Activated CD4-positive, alpha-beta T cell treated with anti-CD3 and anti-CD28 coated beads for 36 hours (primary cell): ENCODE results near the gene MAPK4. TPM values are rescaled to one million over a fixed set of nuclear protein-coding genes. Genes with fewer than 3 reads are reported as not detected.
"Not testable (repeated sequence)": the region's sequence is repeated elsewhere in the genome, so short reads cannot be mapped to it uniquely, and the experiment has no call there.

Source experiments
- ATAC-seq: fragments of 200-7000 bp; cut with Tn5 transposase; one replicate; pipeline ENCODE4 v1.10.0; 2021; ENCODE audit warnings: mild to moderate bottlenecking, moderate library complexity
- CTCF ChIA-PET: fragments of 350-600 bp; sonication (Branson Sonifier 250); formaldehyde crosslinking; loops from one replicate; lab custom pipeline; 2021; ENCODE audit warnings: antibody characterized with exemption; lab: Charles Lee
- POLR2A ChIA-PET: fragments of 350-600 bp; sonication (Branson Sonifier 250); formaldehyde crosslinking; loops from one replicate; lab custom pipeline; 2021; ENCODE audit warnings: antibody characterized with exemption, inconsistent platforms; lab: Charles Lee
- DNase-seq: peaks from one replicate; pipeline ENCODE4 v3.0.0-alpha.2; 2020
- H3K27ac Mint-ChIP-seq: one replicate; pipeline ENCODE4 v1.8.0; 2021; ENCODE audit warnings: mixed read lengths
- H3K27me3 Mint-ChIP-seq: one replicate; pipeline ENCODE4 v1.8.0; 2021; ENCODE audit warnings: mixed read lengths
- H3K36me3 Mint-ChIP-seq: one replicate; pipeline ENCODE4 v1.8.0; 2021; ENCODE audit warnings: low read depth, mixed read lengths
- H3K4me1 Mint-ChIP-seq: one replicate; pipeline ENCODE4 v1.8.0; 2021; ENCODE audit warnings: mixed read lengths
- H3K4me3 Mint-ChIP-seq: one replicate; pipeline ENCODE4 v1.8.0; 2021; ENCODE audit warnings: mild to moderate bottlenecking, moderate library complexity, mixed read lengths
- H3K9me3 Mint-ChIP-seq: one replicate; pipeline ENCODE4 v1.8.0; 2021; ENCODE audit warnings: low read depth, mixed read lengths
- intact Hi-C, 2 experiments: fragments of 100-400 bp; cut with DNase I in 1 of 2; cut with micrococcal nuclease in 1 of 2; formaldehyde crosslinking; loops; one replicate each; pipeline versions ENCODE4 v1.14.2 to v1.15.1; 2022 to 2024; cut with DNase I, micrococcal nuclease
- total RNA-seq, 2 experiments: library from RNA; stranded (reverse); gene quantifications; one replicate each; pipeline ENCODE4 v1.2.3, GENCODE V29; 2021

Gene MAPK4
- total RNA-seq, 2 experiments from 2014 or later: not detected

GRCh38 chr18:50696436-50696835 lies 136.5 kb downstream of the MAPK4 start:
- Mint-ChIP-seq H3K9me3 (no peaks in the 10 kb centered on the region), H3K36me3 (no peaks in the 10 kb centered on the region), H3K4me1 (no peaks in the 10 kb centered on the region), H3K27me3 (peaks cover 4% of the 10 kb centered on the region), H3K27ac (no peak overlapping the region), H3K4me3 (no peak overlapping the region)
- CTCF ChIA-PET: no interaction called here
- POLR2A ChIA-PET: no interaction called here
- intact Hi-C loops: no loop called here
- ATAC-seq (no peak), DNase-seq (no peak)

- ChIA-PET CTCF (no interaction called here), POLR2A (no interaction called here)
- DNase-seq (no peak), ATAC-seq (no peak)
- intact Hi-C loops: no loop called here
- H3K4me3 Mint-ChIP-seq: no peak overlapping the region
- H3K9me3 Mint-ChIP-seq: no peaks in the 10 kb centered on the region
- no peaks in the 10 kb centered on the region for H3K4me1 Mint-ChIP-seq
- no peak overlapping the region for H3K27ac Mint-ChIP-seq
- H3K27me3 Mint-ChIP-seq: peaks cover 4% of the 10 kb centered on the region
- H3K36me3 Mint-ChIP-seq: no peaks in the 10 kb centered on the region
Observed at GRCh38 chr18:50696929-50697328, 137.0 kb downstream of the MAPK4 start.

- no peak overlapping the region for H3K27ac Mint-ChIP-seq
Observed at GRCh38 chr18:50697509-50697908, 137.6 kb downstream of the MAPK4 start.

GRCh38 chr18:50700245-50701165 lies 140.6 kb downstream of the MAPK4 start:
- ATAC-seq: no peak
- Mint-ChIP-seq H3K27ac (no peak overlapping the region), H3K36me3 (no peaks in the 10 kb centered on the region), H3K4me3 (no peak overlapping the region), H3K27me3 (peaks cover 2% of the 10 kb centered on the region), H3K4me1 (no peaks in the 10 kb centered on the region), H3K9me3 (no peaks in the 10 kb centered on the region)
- POLR2A ChIA-PET: no interaction called here
- no peak for DNase-seq
- CTCF ChIA-PET: no interaction called here
- intact Hi-C loops: no loop called here

More at GRCh38 chr18:50697509-50697908, 137.6 kb downstream of the MAPK4 start:
- no peaks in the 10 kb centered on the region for H3K9me3 Mint-ChIP-seq
- CTCF ChIA-PET: no interaction called here
- H3K4me1 Mint-ChIP-seq: no peaks in the 10 kb centered on the region
- intact Hi-C loops: no loop called here
- no peak overlapping the region for H3K4me3 Mint-ChIP-seq
- peaks cover 4% of the 10 kb centered on the region for H3K27me3 Mint-ChIP-seq
- POLR2A ChIA-PET: no interaction called here
- DNase-seq (no peak), ATAC-seq (no peak)
- H3K36me3 Mint-ChIP-seq: no peaks in the 10 kb centered on the region

GRCh38 chr18:50704357-50704940 lies 144.6 kb downstream of the MAPK4 start:
- H3K9me3 Mint-ChIP-seq: no peaks in the 10 kb centered on the region
- no peak for DNase-seq

GRCh38 chr18:50706199-50706598 lies 146.3 kb downstream of the MAPK4 start:
- H3K36me3 Mint-ChIP-seq: no peaks in the 10 kb centered on the region
- H3K4me3 Mint-ChIP-seq: no peak overlapping the region
- no peak for DNase-seq
- intact Hi-C loops: no loop called here
- ChIA-PET CTCF (no interaction called here), POLR2A (no interaction called here)
- H3K27ac Mint-ChIP-seq: no peak overlapping the region
- no peak for ATAC-seq
- no peaks in the 10 kb centered on the region for H3K4me1 Mint-ChIP-seq
- H3K9me3 Mint-ChIP-seq: no peaks in the 10 kb centered on the region
- H3K27me3 Mint-ChIP-seq: peaks cover 3% of the 10 kb centered on the region

More at GRCh38 chr18:50704357-50704940, 144.6 kb downstream of the MAPK4 start:
- ChIA-PET POLR2A (no interaction called here), CTCF (no interaction called here)
- H3K4me3 Mint-ChIP-seq: no peak overlapping the region
- H3K27me3 Mint-ChIP-seq: peaks cover 5% of the 10 kb centered on the region
- H3K27ac Mint-ChIP-seq: no peak overlapping the region
- ATAC-seq: no peak
- H3K4me1 Mint-ChIP-seq: no peaks in the 10 kb centered on the region
- no peaks in the 10 kb centered on the region for H3K36me3 Mint-ChIP-seq
- intact Hi-C loops: no loop called here

GRCh38 chr18:50706651-50707050 lies 146.8 kb downstream of the MAPK4 start:
- intact Hi-C loops: no loop called here
- no peak for DNase-seq
- no peak for ATAC-seq
- no peaks in the 10 kb centered on the region for H3K9me3 Mint-ChIP-seq
- ChIA-PET POLR2A (no interaction called here), CTCF (no interaction called here)
- no peaks in the 10 kb centered on the region for H3K36me3 Mint-ChIP-seq
- no peak overlapping the region for H3K4me3 Mint-ChIP-seq
- H3K27me3 Mint-ChIP-seq: peaks cover 3% of the 10 kb centered on the region
- H3K27ac Mint-ChIP-seq: no peak overlapping the region
- no peaks in the 10 kb centered on the region for H3K4me1 Mint-ChIP-seq

GRCh38 chr18:50707297-50707696 lies 147.4 kb downstream of the MAPK4 start:
- H3K27me3 Mint-ChIP-seq, H3K27ac Mint-ChIP-seq, H3K36me3 Mint-ChIP-seq, CTCF ChIA-PET, ATAC-seq, DNase-seq, H3K4me3 Mint-ChIP-seq, intact Hi-C loops, H3K4me1 Mint-ChIP-seq, H3K9me3 Mint-ChIP-seq, POLR2A ChIA-PET: not testable (repeated sequence)

- CTCF ChIA-PET: no interaction called here
- ATAC-seq (no peak), DNase-seq (no peak)
- peaks cover 3% of the 10 kb centered on the region for H3K27me3 Mint-ChIP-seq
- POLR2A ChIA-PET: no interaction called here
- no peak overlapping the region for H3K4me3 Mint-ChIP-seq
- intact Hi-C loops: no loop called here
- no peaks in the 10 kb centered on the region for H3K36me3 Mint-ChIP-seq
- H3K27ac Mint-ChIP-seq: no peak overlapping the region
- no peaks in the 10 kb centered on the region for H3K9me3 Mint-ChIP-seq
- no peaks in the 10 kb centered on the region for H3K4me1 Mint-ChIP-seq
Observed at GRCh38 chr18:50707855-50708469, 148.1 kb downstream of the MAPK4 start.

- no peak overlapping the region for H3K27ac Mint-ChIP-seq
- peaks cover 3% of the 10 kb centered on the region for H3K27me3 Mint-ChIP-seq
- intact Hi-C loops: no loop called here
- ATAC-seq (no peak), DNase-seq (no peak)
- ChIA-PET CTCF (no interaction called here), POLR2A (no interaction called here)
- no peak overlapping the region for H3K4me3 Mint-ChIP-seq
- H3K9me3 Mint-ChIP-seq: no peaks in the 10 kb centered on the region
- H3K4me1 Mint-ChIP-seq: no peaks in the 10 kb centered on the region
- H3K36me3 Mint-ChIP-seq: no peaks in the 10 kb centered on the region
Observed at GRCh38 chr18:50709193-50709592, 149.3 kb downstream of the MAPK4 start.

GRCh38 chr18:50711386-50711785 lies 151.5 kb downstream of the MAPK4 start:
- ATAC-seq (no peak), DNase-seq (no peak)
- Mint-ChIP-seq H3K9me3 (no peaks in the 10 kb centered on the region), H3K27ac (no peak overlapping the region), H3K4me3 (no peak overlapping the region), H3K27me3 (peaks cover 6% of the 10 kb centered on the region), H3K36me3 (no peaks in the 10 kb centered on the region), H3K4me1 (no peaks in the 10 kb centered on the region)
- POLR2A ChIA-PET: interaction anchor here (0.7 kb wide), 1 partner anchor 13 kb away, joined by 8 read pairs; no protein-coding TSS in a partner anchor
- intact Hi-C loops: no loop called here
- CTCF ChIA-PET: interaction anchor here (0.7 kb wide), 1 partner anchor 51 kb away, joined by 3 read pairs; no protein-coding TSS in a partner anchor
